ENCODE data around the gene TANGO6. TPM values are rescaled to one million over a fixed set of nuclear protein-coding genes. Genes with fewer than 3 reads are reported as not detected.
A peak's percentile ranks its signal among the peaks of the same experiment; 100 is the strongest.

TANGO6 gene
- total RNA-seq, 3 donors from 2014 or later: 7.4 to 19.7 (median 8.2) TPM

- peak; percentile 84 for ATAC-seq
- intact Hi-C loops (cut with DNase I, micrococcal nuclease): loop anchor here in 1 of 2 donors (10.0 kb wide), 1 partner anchor 208 kb away; no protein-coding TSS in a partner anchor
- Histone ChIP-seq H3K9me3 (no peaks in the 10 kb centered on the region), H3K4me3 (no peak overlapping the region), H3K4me1 (ENCODE audit: low read depth) (peaks cover 4% of the 10 kb centered on the region), H3K36me3 (ENCODE audit: low read depth) (no peaks in the 10 kb centered on the region)
- peak; percentile 66 for TF ChIP-seq CTCF (IDR thresholded peaks at IDR 0.05)
- peak in 2 of 3 donors; percentile 73 to 75 for DNase-seq
Observed at GRCh38 chr16:69112285-69113129, 269.2 kb downstream of the TANGO6 start.

GRCh38 chr16:69113216-69113615, 269.9 kb downstream of the TANGO6 start:
- Histone ChIP-seq H3K4me1 (ENCODE audit: low read depth) (no peaks in the 10 kb centered on the region), H3K36me3 (ENCODE audit: low read depth) (no peaks in the 10 kb centered on the region), H3K4me3 (no peak overlapping the region), H3K9me3 (no peaks in the 10 kb centered on the region)
- ATAC-seq: no peak
- TF ChIP-seq CTCF (IDR thresholded peaks at IDR 0.05): no peak
- peak in 1 of 3 donors; percentile 7 for DNase-seq
- intact Hi-C loops (cut with DNase I, micrococcal nuclease): loop anchor here in 1 of 2 donors (10.0 kb wide), 1 partner anchor 208 kb away; no protein-coding TSS in a partner anchor

- intact Hi-C loops (cut with DNase I, micrococcal nuclease): loop anchor here in 1 of 2 donors (10.0 kb wide), 1 partner anchor 210 kb away; no protein-coding TSS in a partner anchor
- Histone ChIP-seq H3K9me3 (no peaks in the 10 kb centered on the region), H3K4me3 (no peak overlapping the region), H3K4me1 (ENCODE audit: low read depth) (no peaks in the 10 kb centered on the region), H3K36me3 (ENCODE audit: low read depth) (no peaks in the 10 kb centered on the region)
- DNase-seq: peak in 1 of 3 donors; percentile 32
- no peak for TF ChIP-seq CTCF (IDR thresholded peaks at IDR 0.05)
- no peak for ATAC-seq
Observed at GRCh38 chr16:69114346-69114975, 271.1 kb downstream of the TANGO6 start.

DNA sequence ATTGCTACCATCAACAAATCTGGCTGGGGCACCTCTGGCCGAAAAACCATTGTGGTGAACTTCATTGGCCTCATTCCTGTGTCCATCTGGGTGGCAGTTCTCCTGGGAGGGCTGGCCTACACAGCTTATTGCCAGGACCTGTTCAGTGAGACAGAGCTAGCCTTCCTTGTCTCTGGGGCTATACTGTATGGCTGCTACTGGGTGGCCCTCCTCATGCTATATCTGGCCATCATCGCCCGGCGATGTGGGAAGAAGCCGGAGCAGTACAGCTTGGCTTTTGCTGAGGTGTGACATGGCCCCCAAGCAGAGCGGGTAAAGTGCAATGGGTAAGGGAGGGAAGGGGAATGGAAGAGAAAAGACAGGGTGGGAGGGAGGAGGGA, 271.6 kb downstream of the TANGO6 start:
- no peaks in the 10 kb centered on the region for H3K4me1 ChIP-seq (ENCODE audit: low read depth)
- ATAC-seq: no peak
- intact Hi-C loops (cut with DNase I, micrococcal nuclease): loop anchor here in 1 of 2 donors (10.0 kb wide), 1 partner anchor 210 kb away; no protein-coding TSS in a partner anchor
- DNase-seq: peak in 1 of 3 donors; percentile 15
- TF ChIP-seq CTCF (IDR thresholded peaks at IDR 0.05): no peak
- no peaks in the 10 kb centered on the region for H3K9me3 ChIP-seq
- no peak overlapping the region for H3K4me3 ChIP-seq
- H3K36me3 ChIP-seq (ENCODE audit: low read depth): no peaks in the 10 kb centered on the region

- TF ChIP-seq CTCF (IDR thresholded peaks at IDR 0.05): no peak
- ATAC-seq (no peak), DNase-seq (no peak)
- no peaks in the 10 kb centered on the region for H3K9me3 ChIP-seq
- no peak overlapping the region for H3K4me3 ChIP-seq
- H3K4me1 ChIP-seq (ENCODE audit: low read depth): no peaks in the 10 kb centered on the region
- intact Hi-C loops (cut with DNase I, micrococcal nuclease): loop anchor here in 1 of 2 donors (10.0 kb wide), 1 partner anchor 211 kb away; no protein-coding TSS in a partner anchor
- no peaks in the 10 kb centered on the region for H3K36me3 ChIP-seq (ENCODE audit: low read depth)
Observed at GRCh38 chr16:69115361-69115760, 272.0 kb downstream of the TANGO6 start.
